MM.1S (cell line): ENCODE results near the gene SMOC2.

Experiments
- CTCF ChIP-seq: fragments of 300-600 bp; sonication (generic); IDR thresholded peaks from 2 replicates; pipeline ENCODE4 v1.5.1; 2016; ENCODE audit warnings: antibody characterized with exemption, low read length, mixed read lengths
- EZH2 ChIP-seq: fragments of 300-600 bp; sonication (generic); optimal IDR thresholded peaks from 2 replicates; pipeline ENCODE3; 2017; ENCODE audit warnings: low read depth, mild to moderate bottlenecking, antibody characterized with exemption, low read length, mixed read lengths
- EZH2phosphoT487 ChIP-seq: fragments of 300-600 bp; sonication (generic); IDR thresholded peaks from 2 replicates; pipeline ENCODE4 v1.6.1; 2018; ENCODE audit warnings: antibody characterized with exemption, low read length

GRCh38 chr6:168666170-168666569 is 225.2 kb downstream of the SMOC2 start:
- TF ChIP-seq CTCF (no peak), EZH2 (no peak), EZH2phosphoT487 (no peak)
